ENCODE data around the gene SFXN1. TPM values are rescaled to one million over a fixed set of nuclear protein-coding genes. Genes with fewer than 3 reads are reported as not detected.

The SFXN1 gene
- total and polyA plus RNA-seq, 4 donors, result 47.3 to 241 (median 53.7) TPM

DNA sequence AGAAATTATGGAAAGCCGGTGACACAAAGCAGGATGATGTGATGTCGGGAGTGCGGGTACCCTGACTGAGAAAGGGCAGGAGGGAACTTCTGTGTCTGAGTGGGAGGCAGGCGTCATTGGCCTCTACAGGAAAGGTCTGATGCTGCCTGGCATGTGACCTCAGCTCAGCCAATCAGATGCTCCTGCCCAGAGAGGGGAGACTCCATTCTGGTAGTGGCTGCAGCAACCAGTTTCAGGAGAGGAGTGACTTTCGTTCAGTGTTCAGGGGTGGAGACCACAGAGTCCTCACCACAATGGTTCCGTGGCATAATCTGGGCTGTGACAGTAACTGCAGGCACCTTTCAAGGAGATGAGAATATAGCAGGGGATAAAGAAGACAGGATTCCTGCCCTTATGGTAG is 6.7 kb upstream of the SFXN1 start:
- Histone ChIP-seq H3K4me3 (ENCODE audit: low read depth in 1 of 3, low read length in 3 of 3) (no peak overlapping the region), H3K27me3 (ENCODE audit: control insufficient read depth in 4 of 4, insufficient read depth in 4 of 4, low read length in 3 of 4) (no peaks in the 10 kb centered on the region), H3K27ac (ENCODE audit: low read depth in 1 of 2, low read length in 2 of 2) (no peak overlapping the region), H3K9me3 (ENCODE audit: control insufficient read depth in 4 of 4, low read length in 3 of 4) (no peaks in the 10 kb centered on the region), H3K36me3 (ENCODE audit: control insufficient read depth in 4 of 4, insufficient read depth in 3 of 4, low read depth in 1 of 4, low read length in 3 of 4) (no peaks in the 10 kb centered on the region), H3K9ac (ENCODE audit: low read depth in 1 of 2, low read length in 2 of 2) (no peak overlapping the region), H3K4me1 (ENCODE audit: control insufficient read depth in 4 of 4, insufficient read depth in 4 of 4, low read length in 3 of 4) (peaks cover 12 to 39% (median 32%) of the 10 kb centered on the region in 4 donors)
- DNase-seq (ENCODE audit: low spot score), result no peak
- WGBS, result 89% methylated on average over 6 of the region's 6 CpGs
- no peak for TF ChIP-seq FOXA1 (IDR thresholded peaks at IDR 0.05)

DNA sequence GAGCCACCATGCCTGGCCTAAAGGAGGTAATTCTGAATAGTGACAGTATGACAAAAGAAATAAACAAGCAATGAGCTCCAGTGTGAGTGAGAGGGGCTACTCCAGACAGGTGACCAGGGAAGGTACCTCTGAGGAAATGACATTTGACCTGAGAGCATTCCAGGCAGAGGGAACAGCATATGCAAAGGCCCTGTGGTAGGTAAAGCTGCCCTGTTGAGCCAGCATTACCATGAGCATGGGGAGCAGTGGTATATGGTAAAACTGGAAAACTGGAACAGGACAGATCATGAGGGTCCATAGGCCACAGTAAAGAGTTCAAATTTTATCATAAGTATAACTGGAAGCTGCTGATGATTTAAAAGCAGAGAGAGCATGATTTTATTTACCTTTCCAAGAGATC is 6.0 kb upstream of the SFXN1 start:
- Histone ChIP-seq H3K9ac (ENCODE audit: low read depth in 1 of 2, low read length in 2 of 2) (no peak overlapping the region), H3K4me1 (ENCODE audit: control insufficient read depth in 4 of 4, insufficient read depth in 4 of 4, low read length in 3 of 4) (peaks cover 14 to 38% (median 31%) of the 10 kb centered on the region in 4 donors), H3K27me3 (ENCODE audit: control insufficient read depth in 4 of 4, insufficient read depth in 4 of 4, low read length in 3 of 4) (no peaks in the 10 kb centered on the region), H3K9me3 (ENCODE audit: control insufficient read depth in 4 of 4, low read length in 3 of 4) (no peaks in the 10 kb centered on the region), H3K36me3 (ENCODE audit: control insufficient read depth in 4 of 4, insufficient read depth in 3 of 4, low read depth in 1 of 4, low read length in 3 of 4) (no peaks in the 10 kb centered on the region), H3K27ac (ENCODE audit: low read depth in 1 of 2, low read length in 2 of 2) (no peak overlapping the region), H3K4me3 (ENCODE audit: low read depth in 1 of 3, low read length in 3 of 3) (no peak overlapping the region)
- TF ChIP-seq HNF4G (IDR thresholded peaks at IDR 0.05) (no peak), RAD21 (IDR thresholded peaks at IDR 0.05) (no peak), YY1 (IDR thresholded peaks at IDR 0.05) (no peak), SP1 (IDR thresholded peaks at IDR 0.05) (no peak), JUND (IDR thresholded peaks at IDR 0.05) (no peak)
- TF ChIP-seq, protein P1, sequence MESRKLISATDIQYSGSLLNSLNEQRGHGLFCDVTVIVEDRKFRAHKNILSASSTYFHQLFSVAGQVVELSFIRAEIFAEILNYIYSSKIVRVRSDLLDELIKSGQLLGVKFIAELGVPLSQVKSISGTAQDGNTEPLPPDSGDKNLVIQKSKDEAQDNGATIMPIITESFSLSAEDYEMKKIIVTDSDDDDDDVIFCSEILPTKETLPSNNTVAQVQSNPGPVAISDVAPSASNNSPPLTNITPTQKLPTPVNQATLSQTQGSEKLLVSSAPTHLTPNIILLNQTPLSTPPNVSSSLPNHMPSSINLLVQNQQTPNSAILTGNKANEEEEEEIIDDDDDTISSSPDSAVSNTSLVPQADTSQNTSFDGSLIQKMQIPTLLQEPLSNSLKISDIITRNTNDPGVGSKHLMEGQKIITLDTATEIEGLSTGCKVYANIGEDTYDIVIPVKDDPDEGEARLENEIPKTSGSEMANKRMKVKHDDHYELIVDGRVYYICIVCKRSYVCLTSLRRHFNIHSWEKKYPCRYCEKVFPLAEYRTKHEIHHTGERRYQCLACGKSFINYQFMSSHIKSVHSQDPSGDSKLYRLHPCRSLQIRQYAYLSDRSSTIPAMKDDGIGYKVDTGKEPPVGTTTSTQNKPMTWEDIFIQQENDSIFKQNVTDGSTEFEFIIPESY (IDR thresholded peaks at IDR 0.05), result no peak
- TF ChIP-seq, protein P2, sequence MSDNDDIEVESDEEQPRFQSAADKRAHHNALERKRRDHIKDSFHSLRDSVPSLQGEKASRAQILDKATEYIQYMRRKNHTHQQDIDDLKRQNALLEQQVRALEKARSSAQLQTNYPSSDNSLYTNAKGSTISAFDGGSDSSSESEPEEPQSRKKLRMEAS (IDR thresholded peaks at IDR 0.05), result no peak
- no peak for DNase-seq (ENCODE audit: low spot score)

DNA sequence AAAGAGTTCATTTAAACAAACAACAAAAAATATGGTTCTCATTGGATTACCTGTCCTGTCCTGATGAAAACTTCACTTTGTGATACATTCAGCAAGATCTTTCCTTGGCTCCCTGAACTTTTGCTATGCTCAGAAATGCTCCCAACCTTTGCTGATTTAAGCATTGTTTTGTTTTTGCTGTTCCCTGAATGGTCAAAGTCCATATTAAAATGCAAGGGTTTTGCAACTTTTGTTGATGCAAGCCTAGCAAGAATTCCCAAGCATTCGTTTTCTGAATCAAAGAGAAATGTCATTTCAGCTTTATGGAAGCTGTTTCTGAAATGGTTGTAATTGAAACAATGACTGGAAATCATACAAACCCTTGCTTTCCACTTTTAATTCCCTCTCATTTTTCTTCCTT is 3.1 kb upstream of the SFXN1 start:
- 33% methylated on average over 1 of the region's 1 CpG for WGBS
- TF ChIP-seq GABPA (IDR thresholded peaks at IDR 0.05 in 1 of 2, conservative IDR thresholded peaks at IDR 0.05 in 1 of 2), result no peak
- TF ChIP-seq NR2F2 (IDR thresholded peaks at IDR 0.05), result no peak
- peak in 1 of 2 donors; percentile 31 for TF ChIP-seq EGR1 (IDR thresholded peaks at IDR 0.05; ENCODE audit: low read depth in 2 of 2)
- TF ChIP-seq JUND (IDR thresholded peaks at IDR 0.05), result peak; percentile 77 to 80
- TF ChIP-seq FOXA1 (IDR thresholded peaks at IDR 0.05), result no peak
- TF ChIP-seq, protein P3, sequence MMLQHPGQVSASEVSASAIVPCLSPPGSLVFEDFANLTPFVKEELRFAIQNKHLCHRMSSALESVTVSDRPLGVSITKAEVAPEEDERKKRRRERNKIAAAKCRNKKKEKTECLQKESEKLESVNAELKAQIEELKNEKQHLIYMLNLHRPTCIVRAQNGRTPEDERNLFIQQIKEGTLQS (IDR thresholded peaks at IDR 0.05), result peak; percentile 95
- TF ChIP-seq RAD21 (IDR thresholded peaks at IDR 0.05), result peak; percentile 25 to 46
- TF ChIP-seq, protein P2 (IDR thresholded peaks at IDR 0.05), result peak; percentile 44
- TF ChIP-seq, protein P4, sequence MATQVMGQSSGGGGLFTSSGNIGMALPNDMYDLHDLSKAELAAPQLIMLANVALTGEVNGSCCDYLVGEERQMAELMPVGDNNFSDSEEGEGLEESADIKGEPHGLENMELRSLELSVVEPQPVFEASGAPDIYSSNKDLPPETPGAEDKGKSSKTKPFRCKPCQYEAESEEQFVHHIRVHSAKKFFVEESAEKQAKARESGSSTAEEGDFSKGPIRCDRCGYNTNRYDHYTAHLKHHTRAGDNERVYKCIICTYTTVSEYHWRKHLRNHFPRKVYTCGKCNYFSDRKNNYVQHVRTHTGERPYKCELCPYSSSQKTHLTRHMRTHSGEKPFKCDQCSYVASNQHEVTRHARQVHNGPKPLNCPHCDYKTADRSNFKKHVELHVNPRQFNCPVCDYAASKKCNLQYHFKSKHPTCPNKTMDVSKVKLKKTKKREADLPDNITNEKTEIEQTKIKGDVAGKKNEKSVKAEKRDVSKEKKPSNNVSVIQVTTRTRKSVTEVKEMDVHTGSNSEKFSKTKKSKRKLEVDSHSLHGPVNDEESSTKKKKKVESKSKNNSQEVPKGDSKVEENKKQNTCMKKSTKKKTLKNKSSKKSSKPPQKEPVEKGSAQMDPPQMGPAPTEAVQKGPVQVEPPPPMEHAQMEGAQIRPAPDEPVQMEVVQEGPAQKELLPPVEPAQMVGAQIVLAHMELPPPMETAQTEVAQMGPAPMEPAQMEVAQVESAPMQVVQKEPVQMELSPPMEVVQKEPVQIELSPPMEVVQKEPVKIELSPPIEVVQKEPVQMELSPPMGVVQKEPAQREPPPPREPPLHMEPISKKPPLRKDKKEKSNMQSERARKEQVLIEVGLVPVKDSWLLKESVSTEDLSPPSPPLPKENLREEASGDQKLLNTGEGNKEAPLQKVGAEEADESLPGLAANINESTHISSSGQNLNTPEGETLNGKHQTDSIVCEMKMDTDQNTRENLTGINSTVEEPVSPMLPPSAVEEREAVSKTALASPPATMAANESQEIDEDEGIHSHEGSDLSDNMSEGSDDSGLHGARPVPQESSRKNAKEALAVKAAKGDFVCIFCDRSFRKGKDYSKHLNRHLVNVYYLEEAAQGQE (IDR thresholded peaks at IDR 0.05), result peak; percentile 82
- no peak for TF ChIP-seq TAF1 (conservative IDR thresholded peaks at IDR 0.05)
- TF ChIP-seq, protein P1 (IDR thresholded peaks at IDR 0.05), result peak; percentile 56
- TF ChIP-seq YY1 (IDR thresholded peaks at IDR 0.05), result peak; percentile 60
- TF ChIP-seq HNF4G (IDR thresholded peaks at IDR 0.05), result peak; percentile 95
- TF ChIP-seq, protein P5, sequence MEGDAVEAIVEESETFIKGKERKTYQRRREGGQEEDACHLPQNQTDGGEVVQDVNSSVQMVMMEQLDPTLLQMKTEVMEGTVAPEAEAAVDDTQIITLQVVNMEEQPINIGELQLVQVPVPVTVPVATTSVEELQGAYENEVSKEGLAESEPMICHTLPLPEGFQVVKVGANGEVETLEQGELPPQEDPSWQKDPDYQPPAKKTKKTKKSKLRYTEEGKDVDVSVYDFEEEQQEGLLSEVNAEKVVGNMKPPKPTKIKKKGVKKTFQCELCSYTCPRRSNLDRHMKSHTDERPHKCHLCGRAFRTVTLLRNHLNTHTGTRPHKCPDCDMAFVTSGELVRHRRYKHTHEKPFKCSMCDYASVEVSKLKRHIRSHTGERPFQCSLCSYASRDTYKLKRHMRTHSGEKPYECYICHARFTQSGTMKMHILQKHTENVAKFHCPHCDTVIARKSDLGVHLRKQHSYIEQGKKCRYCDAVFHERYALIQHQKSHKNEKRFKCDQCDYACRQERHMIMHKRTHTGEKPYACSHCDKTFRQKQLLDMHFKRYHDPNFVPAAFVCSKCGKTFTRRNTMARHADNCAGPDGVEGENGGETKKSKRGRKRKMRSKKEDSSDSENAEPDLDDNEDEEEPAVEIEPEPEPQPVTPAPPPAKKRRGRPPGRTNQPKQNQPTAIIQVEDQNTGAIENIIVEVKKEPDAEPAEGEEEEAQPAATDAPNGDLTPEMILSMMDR (IDR thresholded peaks at IDR 0.05; ENCODE audit: low read depth, low read length, missing input control), result no peak
- TF ChIP-seq HNF4A (conservative IDR thresholded peaks at IDR 0.05), result peak; percentile 97 to 98
- peak; percentile 96 for TF ChIP-seq SP1 (IDR thresholded peaks at IDR 0.05)
- peak; percentile 33 for TF ChIP-seq FOXA2 (IDR thresholded peaks at IDR 0.05)
- TF ChIP-seq RXRA (IDR thresholded peaks at IDR 0.05), result peak; percentile 65 to 83
- peak overlapping the region; percentile 93 to 94 for H3K27ac ChIP-seq (ENCODE audit: low read depth in 1 of 2, low read length in 2 of 2)

More for the DNA sequence above, 3.1 kb upstream of the SFXN1 start:
- H3K9me3 ChIP-seq (ENCODE audit: control insufficient read depth in 4 of 4, low read length in 3 of 4), result no peaks in the 10 kb centered on the region
- no peaks in the 10 kb centered on the region for H3K36me3 ChIP-seq (ENCODE audit: control insufficient read depth in 4 of 4, insufficient read depth in 3 of 4, low read depth in 1 of 4, low read length in 3 of 4)
- H3K4me1 ChIP-seq (ENCODE audit: control insufficient read depth in 4 of 4, insufficient read depth in 4 of 4, low read length in 3 of 4), result peaks cover 15 to 48% (median 37%) of the 10 kb centered on the region in 4 donors
- H3K27me3 ChIP-seq (ENCODE audit: control insufficient read depth in 4 of 4, insufficient read depth in 4 of 4, low read length in 3 of 4), result no peaks in the 10 kb centered on the region
- DNase-seq (ENCODE audit: low spot score), result no peak
- H3K9ac ChIP-seq (ENCODE audit: low read depth in 1 of 2, low read length in 2 of 2), result no peak overlapping the region
- H3K4me3 ChIP-seq (ENCODE audit: low read depth in 1 of 3, low read length in 3 of 3), result no peak overlapping the region

Measured in liver (tissue), 9 donors.